Measurements from ENCODE around the gene RASSF8. TPM values are rescaled to one million over a fixed set of nuclear protein-coding genes. Genes with fewer than 3 reads are reported as not detected.

The RASSF8 gene
- total and polyA plus RNA-seq, 10 donors = 1.4 to 38.0 (median 10.9) TPM

- H3K27me3 ChIP-seq (replicated peaks in 1 of 7) = peaks cover 0 to 89% (median 34%) of the 10 kb centered on the region in 7 donors
- no peak overlapping the region for H3K4me3 ChIP-seq
- intact Hi-C loops (cut with DNase I; ENCODE audit: low total_unique reads) = no loop called here
- TF ChIP-seq POLR2AphosphoS5 (IDR thresholded peaks at IDR 0.05) = no peak
- TF ChIP-seq CTCF (IDR thresholded peaks at IDR 0.05 in 8 of 11, conservative IDR thresholded peaks at IDR 0.05 in 3 of 11) = no peak
- TF ChIP-seq POLR2A (IDR thresholded peaks at IDR 0.05) = no peak
- DNase-seq = no peak
- no peaks in the 10 kb centered on the region for H3K9me3 ChIP-seq
- peaks cover 13 to 60% (median 47%) of the 10 kb centered on the region in 6 donors for H3K4me1 ChIP-seq
- H3K36me3 ChIP-seq = no peaks in the 10 kb centered on the region
- no peak overlapping the region for H3K27ac ChIP-seq
Measured at GRCh38 chr12:26128168-26128567, 169.7 kb downstream of the RASSF8 start.

Other genes with a start within 250 kb of the RASSF8 start
- 10 to 100 TPM in 6 of 7 donors, 1 to 10 TPM in 1; 7.2 to 46.9 (median 27.0) TPM for gene BHLHE41, start 166.4 kb downstream of the RASSF8 start, total RNA-seq
- gene BHLHE41, start 166.4 kb downstream of the RASSF8 start, polyA plus RNA-seq = 10 to 100 TPM in 2 of 3 donors, 1 to 10 TPM in 1; 8.7 to 22.9 (median 19.5) TPM
- 10 to 100 TPM in 5 of 7 donors, 1 to 10 TPM in 2; 6.4 to 46.6 (median 11.8) TPM for gene SSPN, start 236.9 kb downstream of the RASSF8 start, total RNA-seq
- 1 to 10 TPM; 2.7 to 7.0 (median 3.1) TPM for gene SSPN, start 236.9 kb downstream of the RASSF8 start, polyA plus RNA-seq

Data from spleen (tissue), 11 donors.